HG03432 (cell line): ENCODE data around the gene MCCD1.
"Not testable (repeated sequence)": the region's sequence is repeated elsewhere in the genome, so short reads cannot be mapped to it uniquely, and the experiment has no call there.

Experiments
- ATAC-seq: cut with Tn5 transposase; IDR thresholded peaks from one replicate; pipeline ENCODE4 v1.9.1; 2021; ENCODE audit warnings: mild to moderate bottlenecking, moderate library complexity; ENCODE audit not compliant: unreplicated experiment

The MCCD1 gene

GRCh38 chr6:31528821-31529328 lies at the start of gene MCCD1:
TSS of gene MCCD1 (plus strand) at chr6:31528962. CDS start at chr6:31529015, 53 bp downstream.
- no peak for ATAC-seq

GRCh38 chr6:31479151-31479932 lies 49.4 kb upstream of the MCCD1 start:
- no peak for ATAC-seq

GRCh38 chr6:31479933-31480535 lies 48.7 kb upstream of the MCCD1 start:
- ATAC-seq: no peak

- ATAC-seq: no peak
These were observed 48.2 kb upstream of the MCCD1 start for GRCh38 chr6:31480574-31480973.

- no peak for ATAC-seq
These were observed 45.4 kb upstream of the MCCD1 start for GRCh38 chr6:31483392-31483791.

- ATAC-seq: no peak
These were observed 43.7 kb upstream of the MCCD1 start for GRCh38 chr6:31485055-31485454.

- not testable (repeated sequence) for ATAC-seq
These were observed 42.5 kb upstream of the MCCD1 start for GRCh38 chr6:31486065-31486837.

- not testable (repeated sequence) for ATAC-seq
These were observed 41.1 kb upstream of the MCCD1 start for GRCh38 chr6:31487674-31488073.

GRCh38 chr6:31489086-31489485 lies 39.7 kb upstream of the MCCD1 start:
- no peak for ATAC-seq

GRCh38 chr6:31490115-31490873 lies 38.5 kb upstream of the MCCD1 start:
- no peak for ATAC-seq

- not testable (repeated sequence) for ATAC-seq
These were observed 35.2 kb upstream of the MCCD1 start for GRCh38 chr6:31493550-31493874.

GRCh38 chr6:31493875-31494694 lies 34.7 kb upstream of the MCCD1 start:
- ATAC-seq: peak; percentile 55

- ATAC-seq: no peak
These were observed 33.2 kb upstream of the MCCD1 start for GRCh38 chr6:31495580-31495979.

GRCh38 chr6:31496826-31497225 lies 31.9 kb upstream of the MCCD1 start:
- not testable (repeated sequence) for ATAC-seq

GRCh38 chr6:31497531-31498476 lies 31.0 kb upstream of the MCCD1 start, which contains the start of gene MICB:
TSS of gene MICB (plus strand) at chr6:31498145. CDS start at chr6:31498194, 49 bp downstream.
- ATAC-seq: peak; percentile 50

GRCh38 chr6:31498748-31499147 lies 30.0 kb upstream of the MCCD1 start:
- ATAC-seq: no peak

GRCh38 chr6:31499648-31500047 lies 29.1 kb upstream of the MCCD1 start:
- ATAC-seq: not testable (repeated sequence)

- no peak for ATAC-seq
These were observed 26.2 kb upstream of the MCCD1 start for GRCh38 chr6:31502586-31502985.

- ATAC-seq: not testable (repeated sequence)
These were observed 19.7 kb upstream of the MCCD1 start for GRCh38 chr6:31509036-31509435.
